Pulmonary artery endothelial cell (primary cell): ENCODE measurements around the gene RBM4. TPM values are rescaled to one million over a fixed set of nuclear protein-coding genes. Genes with fewer than 3 reads are reported as not detected.
"Not testable (repeated sequence)": the region's sequence is repeated elsewhere in the genome, so short reads cannot be mapped to it uniquely, and the experiment has no call there.

ENCODE experiments used
- DNase-seq: peaks from one replicate; pipeline ENCODE4 v3.0.0-alpha.2; 2011; ENCODE audit warnings: low read depth, low spot score
- total RNA-seq: library from RNA; depleted of rRNA; stranded (reverse); fragments of >200 nt; gene quantifications from 2 replicates; pipeline ENCODE4 v1.2.3, GENCODE V29; 2014

The RBM4 gene, protein sequence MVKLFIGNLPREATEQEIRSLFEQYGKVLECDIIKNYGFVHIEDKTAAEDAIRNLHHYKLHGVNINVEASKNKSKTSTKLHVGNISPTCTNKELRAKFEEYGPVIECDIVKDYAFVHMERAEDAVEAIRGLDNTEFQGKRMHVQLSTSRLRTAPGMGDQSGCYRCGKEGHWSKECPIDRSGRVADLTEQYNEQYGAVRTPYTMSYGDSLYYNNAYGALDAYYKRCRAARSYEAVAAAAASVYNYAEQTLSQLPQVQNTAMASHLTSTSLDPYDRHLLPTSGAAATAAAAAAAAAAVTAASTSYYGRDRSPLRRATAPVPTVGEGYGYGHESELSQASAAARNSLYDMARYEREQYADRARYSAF
- 124 and 181 TPM in 2 replicates for total RNA-seq

DNA sequence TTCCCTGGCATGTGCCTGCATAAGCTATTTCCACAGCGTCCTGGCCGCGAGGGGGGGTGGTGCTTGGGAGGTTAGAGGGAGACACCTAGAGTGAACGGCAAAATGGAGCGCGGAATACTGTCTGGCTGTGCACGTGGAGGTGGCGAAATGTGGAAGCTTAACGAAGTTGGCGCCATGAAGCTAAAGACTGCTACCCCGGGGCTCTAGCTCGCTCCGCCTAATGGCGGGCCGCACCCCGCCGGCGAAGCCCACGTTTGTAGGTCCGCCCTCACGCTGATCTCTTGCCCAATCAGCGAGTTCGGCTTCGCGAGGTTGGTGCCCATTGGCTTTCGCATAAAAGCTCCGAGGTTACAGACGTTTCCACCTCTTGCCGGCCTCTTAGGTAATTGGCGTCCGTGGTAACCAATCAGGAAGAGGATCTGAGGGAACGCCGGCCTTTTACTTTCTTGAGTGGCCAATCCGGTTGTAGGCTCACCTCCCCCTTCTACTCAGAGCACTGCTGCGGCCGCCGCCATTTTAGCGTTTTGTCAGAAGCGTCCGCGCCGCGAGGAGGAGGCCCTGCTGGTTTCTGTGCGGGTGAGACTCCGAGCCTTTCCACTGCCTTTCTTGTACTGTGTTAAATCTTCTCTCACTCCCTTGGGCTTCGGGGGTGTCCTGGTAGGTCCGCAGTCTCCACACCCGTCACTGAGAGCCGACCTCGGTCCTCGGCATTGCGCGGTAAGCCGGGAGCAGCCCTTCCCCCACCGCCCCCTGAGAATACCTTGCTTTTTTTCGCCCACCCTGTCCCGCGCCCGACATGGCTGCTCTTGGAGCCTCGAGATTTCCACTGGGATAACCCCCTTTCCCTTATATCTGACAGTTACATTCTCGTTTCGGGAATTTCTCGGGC, at the start of gene RBM4:
Gene RBM4 (plus strand): TSS at position 527 of the 889 bp plus-strand sequence. CDS start 1,009 bp downstream, outside the sequence.
- DNase-seq, result peak; percentile 100

DNA sequence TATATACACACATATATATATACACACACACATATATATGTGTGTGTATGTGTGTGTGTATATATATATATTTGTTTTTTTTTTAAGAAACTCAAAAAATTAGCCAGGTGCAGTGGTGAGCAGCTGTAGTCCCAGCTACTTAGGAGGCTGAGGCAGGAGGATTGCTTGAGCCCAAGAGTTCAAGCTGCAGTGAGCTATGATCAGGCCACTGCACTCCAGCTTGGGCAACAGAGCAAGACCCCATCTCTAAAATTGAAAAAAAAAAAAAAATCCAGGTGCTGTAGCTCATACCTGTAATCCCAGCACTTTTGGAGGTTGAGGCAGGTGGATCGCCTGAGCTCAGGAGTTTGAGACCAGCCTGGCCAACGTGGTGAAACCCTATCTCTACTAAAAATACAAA, 49.2 kb upstream of the RBM4 start:
- DNase-seq, result not testable (repeated sequence)

DNA sequence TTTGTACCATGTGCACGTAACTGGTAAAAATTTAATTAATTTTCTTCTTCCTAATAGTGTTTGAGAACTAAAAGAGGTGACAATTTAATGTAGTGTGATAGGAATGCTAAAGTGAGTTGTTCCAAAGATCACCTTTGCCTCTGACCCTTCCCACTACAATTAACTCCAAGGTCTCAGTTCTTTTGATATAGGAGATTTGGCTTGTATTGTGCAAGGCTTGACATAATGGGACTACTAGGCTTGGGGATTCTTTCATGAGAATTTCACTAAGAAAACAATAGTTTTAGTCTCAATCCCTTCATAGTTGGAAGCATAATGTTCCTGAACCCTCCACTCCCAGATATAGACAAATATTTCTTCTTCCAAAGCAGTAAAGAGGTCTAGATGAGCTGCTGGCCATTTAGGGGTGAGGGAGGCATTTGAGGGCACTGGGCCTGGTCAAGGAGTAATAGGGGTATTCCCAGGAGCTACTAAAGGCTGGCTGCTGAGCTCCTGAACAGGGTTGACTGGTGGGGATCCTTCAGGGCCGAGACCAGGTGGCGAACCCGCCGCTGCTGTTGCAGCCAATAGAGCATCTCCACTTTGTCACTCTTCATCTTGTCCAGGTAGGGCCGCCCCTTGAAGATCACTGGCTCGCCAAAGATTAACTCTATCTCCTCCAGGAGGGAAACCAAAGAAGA, 48.4 kb upstream of the RBM4 start:
- DNase-seq, result no peak

DNA sequence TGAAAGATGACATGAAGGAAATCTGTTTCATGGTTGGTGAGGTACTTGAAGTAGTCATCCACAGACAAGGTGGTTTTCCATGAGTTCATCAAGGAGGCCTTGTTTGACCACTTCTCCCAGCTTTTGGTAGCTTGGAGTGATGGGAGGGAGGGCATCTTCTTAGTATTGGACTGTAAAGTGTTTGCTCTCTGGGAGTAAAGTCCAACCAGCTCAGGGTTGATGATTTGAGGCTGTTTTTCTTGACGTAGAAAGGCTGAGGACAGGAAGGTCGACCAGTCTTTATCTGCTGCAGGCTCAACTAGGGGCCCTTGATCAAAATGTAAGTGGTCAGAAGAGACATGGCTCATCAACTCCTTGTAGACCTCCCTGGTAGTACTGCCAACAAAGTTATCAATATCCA, 47.3 kb upstream of the RBM4 start:
- no peak for DNase-seq

DNA sequence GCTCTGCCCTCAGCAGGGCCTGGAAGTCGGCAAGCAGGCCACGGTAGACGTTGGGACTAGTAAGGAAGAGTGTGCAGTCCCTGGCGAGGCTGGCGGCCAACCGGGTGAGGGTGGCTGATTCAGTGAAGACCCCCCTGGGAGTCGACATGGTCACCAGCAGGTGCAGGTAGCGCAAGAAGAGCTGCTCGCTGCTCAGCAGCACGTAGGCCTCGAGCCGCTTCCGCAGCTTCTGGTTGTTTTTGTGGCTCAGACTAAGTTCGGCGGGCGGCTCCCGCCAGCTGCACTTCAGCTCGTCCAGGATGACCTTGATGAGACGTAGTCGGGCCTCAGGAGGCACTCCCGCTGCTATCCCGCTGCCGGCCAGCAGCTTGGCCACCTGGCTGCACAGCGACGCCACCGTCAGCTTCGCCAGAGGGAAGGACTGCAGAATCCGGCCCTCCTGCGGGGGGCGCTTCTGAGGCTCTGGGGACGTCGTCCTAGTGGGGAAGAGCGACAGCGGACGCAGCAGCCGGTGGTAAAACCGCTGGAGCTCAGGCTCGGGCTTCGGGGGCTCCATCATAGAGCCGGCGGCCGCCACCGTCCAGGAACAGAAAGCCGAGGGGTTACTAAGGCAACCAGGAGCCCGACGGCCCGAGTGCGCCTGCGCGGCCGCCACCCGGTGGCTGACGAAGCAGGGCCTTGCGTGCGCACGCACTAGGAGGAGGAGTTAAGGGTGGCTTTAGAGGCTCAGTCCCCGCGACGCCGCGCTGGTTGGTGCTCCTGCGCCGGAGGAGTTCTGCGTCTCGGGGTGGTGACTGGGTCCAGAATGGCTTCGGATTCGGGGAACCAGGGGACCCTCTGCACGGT, 45.8 kb upstream of the RBM4 start, which contains the start of the genes CCDC87 and CCS:
Gene CCDC87 (minus strand): TSS at position 607 of the 846 bp plus-strand sequence. CDS start 48 bp downstream, at position 559.
Gene CCS (plus strand): TSS at position 729 of the 846 bp plus-strand sequence. CDS start 77 bp downstream, at position 806.
- peak; percentile 78 for DNase-seq

GRCh38 chr11:66593303-66593635, 45.2 kb upstream of the RBM4 start:
- no peak for DNase-seq

GRCh38 chr11:66593650-66594049, 44.9 kb upstream of the RBM4 start:
- DNase-seq, result no peak

DNA sequence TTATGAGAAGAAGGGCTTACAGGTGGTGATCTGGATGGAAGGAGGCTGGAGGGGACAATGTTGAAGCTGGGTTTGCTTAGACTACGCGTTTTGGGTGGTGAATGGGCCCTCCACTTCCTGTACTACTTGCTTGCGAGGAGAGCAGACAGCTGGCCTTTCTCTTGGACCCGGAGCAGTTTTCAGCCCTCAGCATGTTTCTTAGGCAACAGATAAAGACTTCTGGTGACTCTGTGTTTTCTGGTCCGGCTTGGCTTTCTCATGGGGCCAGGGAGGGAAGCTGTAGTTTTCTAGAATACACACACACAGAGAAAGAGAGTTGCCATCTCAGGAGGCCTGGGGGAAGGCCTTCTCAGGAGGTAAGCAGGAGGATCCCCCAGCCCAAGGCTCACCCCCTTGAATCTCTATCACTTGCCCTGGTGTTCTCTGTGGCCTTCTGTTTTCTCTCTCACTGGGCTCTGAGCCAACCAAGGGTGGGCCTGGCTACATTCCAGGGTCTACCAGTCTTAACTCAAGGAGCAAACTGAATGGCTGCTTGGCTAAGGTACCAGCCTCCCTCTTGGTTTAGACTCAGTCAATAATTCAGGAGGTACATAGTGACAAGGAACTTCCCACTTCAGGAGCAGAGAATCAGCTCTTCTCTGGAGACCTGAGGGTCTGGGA, 43.1 kb upstream of the RBM4 start:
- DNase-seq, result no peak

- DNase-seq, result no peak
These were observed 39.5 kb upstream of the RBM4 start for GRCh38 chr11:66598993-66599392.

- DNase-seq, result no peak
These were observed 38.3 kb upstream of the RBM4 start for GRCh38 chr11:66600219-66600618.

DNA sequence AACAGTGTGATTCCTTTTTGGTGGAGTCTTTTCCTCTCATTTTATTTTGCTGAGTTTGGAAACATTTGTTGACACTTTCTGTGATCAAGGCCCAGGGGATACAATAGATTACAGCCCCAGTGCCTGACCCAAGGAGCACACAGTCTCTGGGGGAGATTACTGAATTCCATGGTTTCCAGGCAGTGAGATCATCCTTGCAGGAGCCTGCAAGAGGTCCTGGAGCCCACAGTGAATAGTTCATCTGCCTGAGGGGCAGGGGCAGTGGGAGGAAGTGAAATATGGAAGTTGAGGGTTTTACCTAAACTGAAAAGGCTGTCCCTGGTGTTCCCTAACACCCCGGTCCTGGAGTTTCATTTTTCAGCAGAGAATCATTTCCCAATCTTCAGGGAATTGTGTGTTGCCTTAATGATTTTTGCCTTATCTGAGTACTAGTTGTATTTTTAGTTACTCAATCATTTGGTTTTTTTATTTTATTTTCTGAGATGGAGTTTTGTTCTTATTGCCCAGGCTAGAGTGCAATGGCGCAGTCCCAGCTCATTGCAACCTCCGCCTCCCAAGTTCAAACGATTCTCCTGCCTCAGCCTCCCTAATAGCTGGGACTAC, 37.8 kb upstream of the RBM4 start:
- no peak for DNase-seq

DNA sequence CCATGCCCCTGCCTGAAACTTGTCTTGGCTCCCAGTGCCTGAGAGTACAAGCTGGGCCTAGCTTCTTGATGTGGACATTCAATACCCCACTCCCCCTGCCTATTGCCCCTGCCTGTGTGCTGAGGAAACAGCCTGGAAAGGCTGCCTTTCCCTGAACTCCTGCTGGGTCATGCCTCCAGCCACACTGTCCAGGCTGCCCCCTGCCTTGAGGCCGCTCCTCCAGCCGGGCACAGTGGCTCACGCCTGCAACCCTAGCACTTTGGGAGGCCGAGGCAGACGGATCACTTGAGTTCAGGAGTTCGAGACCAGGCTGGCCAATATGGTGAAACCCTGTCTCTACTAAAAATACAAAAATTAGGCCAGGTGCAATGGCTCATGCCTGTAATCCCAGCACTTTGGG, 35.4 kb upstream of the RBM4 start:
- no peak for DNase-seq

DNA sequence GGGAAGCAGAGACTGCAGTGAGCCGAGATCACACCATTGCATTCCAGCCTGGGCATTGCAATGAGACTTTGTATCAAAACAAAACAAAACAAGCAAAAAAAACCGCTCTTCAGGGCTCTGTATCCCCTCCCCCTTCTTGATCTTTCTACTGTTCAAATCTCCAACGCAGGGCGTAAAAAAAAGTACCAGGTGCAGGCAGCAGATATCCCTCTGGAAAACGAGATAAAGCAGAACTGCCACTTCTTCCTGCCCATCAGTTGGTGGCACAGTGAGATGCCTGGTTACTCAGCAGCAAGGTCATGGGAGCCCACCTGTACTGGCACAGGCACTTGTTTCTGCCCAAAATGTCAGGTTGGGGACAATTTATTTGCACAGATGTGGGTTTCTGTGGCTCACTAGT, 34.3 kb upstream of the RBM4 start:
- no peak for DNase-seq

GRCh38 chr11:66606608-66607007, 31.9 kb upstream of the RBM4 start:
- not testable (repeated sequence) for DNase-seq

DNA sequence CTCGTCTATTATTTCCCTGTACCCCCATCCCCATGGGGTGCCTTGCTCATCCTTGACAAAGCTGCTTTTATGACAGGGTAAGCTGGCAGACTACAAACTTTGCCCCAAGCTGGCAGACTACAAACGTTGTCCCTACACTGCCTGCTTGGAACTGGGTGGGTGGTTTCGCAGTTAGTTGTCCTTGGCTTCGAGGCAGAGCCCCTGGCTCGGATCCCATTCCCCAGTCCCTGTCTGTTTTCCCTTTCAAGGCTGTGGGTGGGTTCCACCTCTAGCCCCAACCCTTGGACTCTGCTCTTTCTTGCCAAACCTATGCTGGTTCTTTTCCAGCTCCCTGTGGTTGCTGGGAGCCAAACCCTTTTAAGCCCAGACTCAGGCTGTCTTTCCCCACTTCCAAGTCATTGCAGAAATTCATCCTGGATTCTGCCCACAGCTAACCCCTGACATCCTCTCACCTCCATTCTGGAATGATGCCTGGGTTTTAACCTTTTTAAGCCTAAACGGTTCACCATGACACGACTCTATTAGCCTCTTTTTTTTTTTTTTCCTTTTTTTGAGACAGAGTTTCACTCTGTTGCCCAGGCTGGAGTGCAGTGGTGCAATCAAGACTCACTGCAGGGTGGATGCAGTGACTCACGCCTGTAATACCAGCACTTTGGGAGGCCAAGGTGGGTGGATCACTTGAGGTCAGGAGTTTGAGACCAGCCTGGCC, 31.2 kb upstream of the RBM4 start:
- no peak for DNase-seq

GRCh38 chr11:66609721-66610617, 28.5 kb upstream of the RBM4 start:
- no peak for DNase-seq

- DNase-seq, result no peak
These were observed 26.0 kb upstream of the RBM4 start for GRCh38 chr11:66612458-66612857.

DNA sequence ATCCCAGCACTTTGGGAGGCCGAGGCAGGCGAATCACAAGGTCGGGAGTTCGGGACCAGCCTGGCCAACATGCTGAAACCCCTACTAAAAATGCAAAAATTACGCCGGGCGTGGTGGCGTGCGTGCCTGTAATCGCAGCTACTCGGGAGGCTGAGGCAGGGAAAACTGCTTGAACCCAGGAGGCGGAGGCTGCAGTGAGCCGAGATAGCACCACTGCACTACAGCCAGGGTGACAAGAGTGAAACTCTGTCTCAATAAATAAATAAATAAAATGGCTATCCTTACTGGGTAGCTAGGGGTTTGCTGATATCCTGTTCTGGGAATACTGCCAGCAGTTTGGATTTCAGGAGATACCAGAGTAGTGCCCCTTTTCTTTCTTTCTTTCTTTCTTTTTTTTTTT, 24.4 kb upstream of the RBM4 start:
- no peak for DNase-seq
